Measurements from ENCODE around the gene THSD7A.

DNA sequence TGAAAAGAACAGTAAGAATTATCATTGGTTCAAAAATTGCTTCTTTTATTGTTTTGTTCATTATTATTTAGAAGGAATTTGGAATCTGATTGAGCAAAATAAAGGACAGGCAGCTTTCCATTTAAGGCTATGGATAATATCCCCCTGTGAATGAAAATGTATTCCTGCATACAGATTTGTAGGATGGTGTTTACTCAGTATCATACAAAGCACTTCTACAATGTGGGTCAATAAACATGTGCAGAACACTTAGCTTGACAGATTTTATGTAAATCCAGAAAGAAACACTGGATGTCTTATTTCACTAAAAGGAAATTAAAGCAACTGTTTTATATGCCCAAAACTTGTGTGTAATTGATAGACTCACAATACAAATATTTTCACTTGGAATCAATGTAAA is 189.7 kb downstream of the THSD7A start:
- TF ChIP-seq, protein P1, sequence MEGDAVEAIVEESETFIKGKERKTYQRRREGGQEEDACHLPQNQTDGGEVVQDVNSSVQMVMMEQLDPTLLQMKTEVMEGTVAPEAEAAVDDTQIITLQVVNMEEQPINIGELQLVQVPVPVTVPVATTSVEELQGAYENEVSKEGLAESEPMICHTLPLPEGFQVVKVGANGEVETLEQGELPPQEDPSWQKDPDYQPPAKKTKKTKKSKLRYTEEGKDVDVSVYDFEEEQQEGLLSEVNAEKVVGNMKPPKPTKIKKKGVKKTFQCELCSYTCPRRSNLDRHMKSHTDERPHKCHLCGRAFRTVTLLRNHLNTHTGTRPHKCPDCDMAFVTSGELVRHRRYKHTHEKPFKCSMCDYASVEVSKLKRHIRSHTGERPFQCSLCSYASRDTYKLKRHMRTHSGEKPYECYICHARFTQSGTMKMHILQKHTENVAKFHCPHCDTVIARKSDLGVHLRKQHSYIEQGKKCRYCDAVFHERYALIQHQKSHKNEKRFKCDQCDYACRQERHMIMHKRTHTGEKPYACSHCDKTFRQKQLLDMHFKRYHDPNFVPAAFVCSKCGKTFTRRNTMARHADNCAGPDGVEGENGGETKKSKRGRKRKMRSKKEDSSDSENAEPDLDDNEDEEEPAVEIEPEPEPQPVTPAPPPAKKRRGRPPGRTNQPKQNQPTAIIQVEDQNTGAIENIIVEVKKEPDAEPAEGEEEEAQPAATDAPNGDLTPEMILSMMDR (IDR thresholded peaks at IDR 0.05; ENCODE audit: insufficient read depth, low read depth, low read length) = no peak
- no peak for TF ChIP-seq EZH2 (IDR thresholded peaks at IDR 0.05; ENCODE audit: insufficient read depth, low read length)
